ENCODE results near the gene HIP1.
"Not testable (repeated sequence)": the region's sequence is repeated elsewhere in the genome, so short reads cannot be mapped to it uniquely, and the experiment has no call there.

The HIP1 gene

GRCh38 chr7:75635036-75635435, 103.7 kb downstream of the HIP1 start:
- H3K4me3 ChIP-seq (IDR thresholded peaks at IDR 0.05; ENCODE audit: insufficient read depth, low read depth, low read length) = no peak overlapping the region
- H2AFZ ChIP-seq (ENCODE audit: low read depth) = no peak overlapping the region
- TF ChIP-seq CTCF (conservative IDR thresholded peaks at IDR 0.05; ENCODE audit: low read depth, low read length) = no peak
- peaks cover 5% of the 10 kb centered on the region for H3K4me1 ChIP-seq (ENCODE audit: low read depth, poor library complexity, severe bottlenecking)
- H3K36me3 ChIP-seq (ENCODE audit: insufficient read depth) = no peaks in the 10 kb centered on the region
- no peak overlapping the region for H3K4me2 ChIP-seq
- H3K79me2 ChIP-seq (ENCODE audit: insufficient read depth, low read depth) = no peaks in the 10 kb centered on the region
- H4K20me1 ChIP-seq (ENCODE audit: insufficient read depth) = no peaks in the 10 kb centered on the region
- H3K27me3 ChIP-seq (ENCODE audit: insufficient read depth, low read depth) = no peaks in the 10 kb centered on the region
- no peak overlapping the region for H3K9ac ChIP-seq
- H3K27ac ChIP-seq = no peak overlapping the region

GRCh38 chr7:75632587-75632986, 106.2 kb downstream of the HIP1 start:
- not testable (repeated sequence) for H3K4me3 ChIP-seq (IDR thresholded peaks at IDR 0.05; ENCODE audit: insufficient read depth, low read depth, low read length); H3K4me1 ChIP-seq (ENCODE audit: low read depth, poor library complexity, severe bottlenecking); H3K79me2 ChIP-seq (ENCODE audit: insufficient read depth, low read depth); H3K36me3 ChIP-seq (ENCODE audit: insufficient read depth); H3K27me3 ChIP-seq (ENCODE audit: insufficient read depth, low read depth); H4K20me1 ChIP-seq (ENCODE audit: insufficient read depth); H3K4me2 ChIP-seq; H3K27ac ChIP-seq; H2AFZ ChIP-seq (ENCODE audit: low read depth); H3K9ac ChIP-seq

- Histone ChIP-seq H3K36me3 (ENCODE audit: insufficient read depth) (no peaks in the 10 kb centered on the region), H3K27me3 (ENCODE audit: insufficient read depth, low read depth) (no peaks in the 10 kb centered on the region), H3K4me2 (no peak overlapping the region), H2AFZ (ENCODE audit: low read depth) (no peak overlapping the region), H3K27ac (no peak overlapping the region), H3K4me3 (IDR thresholded peaks at IDR 0.05; ENCODE audit: insufficient read depth, low read depth, low read length) (no peak overlapping the region), H3K9ac (no peak overlapping the region), H3K79me2 (ENCODE audit: insufficient read depth, low read depth) (no peaks in the 10 kb centered on the region), H4K20me1 (ENCODE audit: insufficient read depth) (no peaks in the 10 kb centered on the region), H3K4me1 (ENCODE audit: low read depth, poor library complexity, severe bottlenecking) (no peaks in the 10 kb centered on the region)
- no peak for TF ChIP-seq CTCF (conservative IDR thresholded peaks at IDR 0.05; ENCODE audit: low read depth, low read length)
Measured at GRCh38 chr7:75631711-75632110, 107.0 kb downstream of the HIP1 start.

- no peak overlapping the region for H3K27ac ChIP-seq
- no peak overlapping the region for H3K4me2 ChIP-seq
- H3K36me3 ChIP-seq (ENCODE audit: insufficient read depth) = no peaks in the 10 kb centered on the region
- H3K79me2 ChIP-seq (ENCODE audit: insufficient read depth, low read depth) = no peaks in the 10 kb centered on the region
- no peak overlapping the region for H3K4me3 ChIP-seq (IDR thresholded peaks at IDR 0.05; ENCODE audit: insufficient read depth, low read depth, low read length)
- H2AFZ ChIP-seq (ENCODE audit: low read depth) = no peak overlapping the region
- no peak overlapping the region for H3K9ac ChIP-seq
- H3K27me3 ChIP-seq (ENCODE audit: insufficient read depth, low read depth) = no peaks in the 10 kb centered on the region
- H4K20me1 ChIP-seq (ENCODE audit: insufficient read depth) = no peaks in the 10 kb centered on the region
- TF ChIP-seq CTCF (conservative IDR thresholded peaks at IDR 0.05; ENCODE audit: low read depth, low read length) = no peak
- H3K4me1 ChIP-seq (ENCODE audit: low read depth, poor library complexity, severe bottlenecking) = no peaks in the 10 kb centered on the region
Measured at GRCh38 chr7:75630549-75630948, 108.2 kb downstream of the HIP1 start.

GRCh38 chr7:75629044-75629443, 109.7 kb downstream of the HIP1 start:
- Histone ChIP-seq H2AFZ (ENCODE audit: low read depth) (no peak overlapping the region), H3K27ac (no peak overlapping the region), H3K79me2 (ENCODE audit: insufficient read depth, low read depth) (no peaks in the 10 kb centered on the region), H3K9ac (no peak overlapping the region), H3K4me3 (IDR thresholded peaks at IDR 0.05; ENCODE audit: insufficient read depth, low read depth, low read length) (no peak overlapping the region), H3K27me3 (ENCODE audit: insufficient read depth, low read depth) (no peaks in the 10 kb centered on the region), H3K36me3 (ENCODE audit: insufficient read depth) (no peaks in the 10 kb centered on the region), H3K4me2 (no peak overlapping the region), H3K4me1 (ENCODE audit: low read depth, poor library complexity, severe bottlenecking) (no peaks in the 10 kb centered on the region), H4K20me1 (ENCODE audit: insufficient read depth) (no peaks in the 10 kb centered on the region)
- TF ChIP-seq CTCF (conservative IDR thresholded peaks at IDR 0.05; ENCODE audit: low read depth, low read length) = no peak

Measured in KMS-11 (cell line).